ENCODE results near the gene GARIN5B. TPM values are rescaled to one million over a fixed set of nuclear protein-coding genes. Genes with fewer than 3 reads are reported as not detected.

GARIN5B gene
- total RNA-seq, 1 experiment from 2014 or later, result not detected

DNA sequence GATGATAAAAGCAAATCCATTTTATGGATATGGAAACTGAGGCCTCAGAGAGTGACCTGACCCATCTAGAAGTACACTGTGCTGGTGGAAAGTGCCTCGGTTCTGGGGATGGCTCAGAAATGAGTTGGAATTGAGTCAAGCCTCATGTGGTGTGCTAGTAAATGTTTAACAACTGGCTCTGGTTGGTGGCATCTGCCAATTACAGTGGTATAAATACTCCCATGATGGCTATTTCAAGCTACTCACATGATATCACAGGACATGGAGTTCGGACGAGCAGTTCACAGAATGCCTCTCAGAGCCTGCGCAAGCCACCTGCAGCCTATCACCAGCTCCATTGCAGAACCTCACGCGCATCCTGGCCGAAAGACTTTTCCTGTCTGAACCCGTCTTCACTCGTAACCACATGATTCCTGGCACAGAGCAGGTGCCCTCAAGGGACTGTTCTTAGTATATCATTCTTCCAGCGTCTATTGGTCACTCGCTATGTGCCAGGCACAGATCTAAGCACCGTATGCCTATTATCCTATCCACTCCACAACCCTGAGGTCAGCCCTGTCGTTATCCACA, 47.0 kb downstream of the GARIN5B start:
- H3K9me3 Mint-ChIP-seq, result no peaks in the 10 kb centered on the region
- peaks cover 8% of the 10 kb centered on the region for H3K4me1 Mint-ChIP-seq
- H3K4me3 Mint-ChIP-seq, result no peak overlapping the region
- CTCF ChIA-PET, result interaction anchor here (1.6 kb wide), 1 partner anchor 15 kb away, joined by 7 read pairs; no protein-coding TSS in a partner anchor
- ATAC-seq (no peak), DNase-seq (ENCODE audit: low spot score) (no peak)
- no peak overlapping the region for H3K27ac Mint-ChIP-seq
- POLR2A ChIA-PET, result interaction anchor here (0.6 to 0.7 kb wide), 2 partner anchors 33 to 61 kb away, joined by 6 read pairs; no protein-coding TSS in a partner anchor
- peaks cover 6% of the 10 kb centered on the region; the same call in 1 of the 2 replicates for H3K27me3 Mint-ChIP-seq (ENCODE audit: low read depth)
- H3K36me3 Mint-ChIP-seq, result no peaks in the 10 kb centered on the region
- TF ChIP-seq KAT7 (CRISPR knock-in tag; IDR thresholded peaks at IDR 0.05; ENCODE audit: borderline replicate concordance), result no peak
- no peak for TF ChIP-seq TP53 (CRISPR knock-in tag; IDR thresholded peaks at IDR 0.05)
- no peak for TF ChIP-seq GTF2I (CRISPR knock-in tag; conservative IDR thresholded peaks at IDR 0.05)
- no peak for TF ChIP-seq MAX (CRISPR knock-in tag; IDR thresholded peaks at IDR 0.05)
- TF ChIP-seq CBFB (CRISPR knock-in tag; IDR thresholded peaks at IDR 0.05; ENCODE audit: low read depth), result no peak
- no peak for TF ChIP-seq CREM (CRISPR knock-in tag; IDR thresholded peaks at IDR 0.05)
- TF ChIP-seq HMGA2 (CRISPR knock-in tag; IDR thresholded peaks at IDR 0.05), result no peak
- TF ChIP-seq TEAD4 (CRISPR knock-in tag; IDR thresholded peaks at IDR 0.05), result no peak
- TF ChIP-seq ZNF671 (CRISPR knock-in tag; IDR thresholded peaks at IDR 0.05), result no peak
- TF ChIP-seq NR1H2 (CRISPR knock-in tag; IDR thresholded peaks at IDR 0.05), result no peak
- TF ChIP-seq ZNF263 (CRISPR knock-in tag; IDR thresholded peaks at IDR 0.05; ENCODE audit: low read depth), result no peak
- TF ChIP-seq, protein P1, sequence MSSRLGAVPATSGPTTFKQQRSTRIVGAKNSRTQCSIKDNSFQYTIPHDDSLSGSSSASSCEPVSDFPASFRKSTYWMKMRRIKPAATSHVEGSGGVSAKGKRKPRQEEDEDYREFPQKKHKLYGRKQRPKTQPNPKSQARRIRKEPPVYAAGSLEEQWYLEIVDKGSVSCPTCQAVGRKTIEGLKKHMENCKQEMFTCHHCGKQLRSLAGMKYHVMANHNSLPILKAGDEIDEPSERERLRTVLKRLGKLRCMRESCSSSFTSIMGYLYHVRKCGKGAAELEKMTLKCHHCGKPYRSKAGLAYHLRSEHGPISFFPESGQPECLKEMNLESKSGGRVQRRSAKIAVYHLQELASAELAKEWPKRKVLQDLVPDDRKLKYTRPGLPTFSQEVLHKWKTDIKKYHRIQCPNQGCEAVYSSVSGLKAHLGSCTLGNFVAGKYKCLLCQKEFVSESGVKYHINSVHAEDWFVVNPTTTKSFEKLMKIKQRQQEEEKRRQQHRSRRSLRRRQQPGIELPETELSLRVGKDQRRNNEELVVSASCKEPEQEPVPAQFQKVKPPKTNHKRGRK (CRISPR knock-in tag; IDR thresholded peaks at IDR 0.05; ENCODE audit: borderline replicate concordance), result no peak
- no peak for TF ChIP-seq STAT6 (CRISPR knock-in tag; conservative IDR thresholded peaks at IDR 0.05; ENCODE audit: low read depth)

- no peaks in the 10 kb centered on the region for H3K9me3 Mint-ChIP-seq
- ChIA-PET POLR2A (no interaction called here), CTCF (interaction anchor here (2.2 to 4.1 kb wide), 2 partner anchors 13 to 25 kb away, joined by 8 to 18 read pairs; partner anchors contain the start of gene KMT5C)
- H3K36me3 Mint-ChIP-seq, result peaks cover 6% of the 10 kb centered on the region
- ATAC-seq, result no peak
- no peak overlapping the region; the same call in 1 of the 2 replicates for H3K27ac Mint-ChIP-seq
- H3K4me1 Mint-ChIP-seq, result no peaks in the 10 kb centered on the region; the same call in none of the 2 replicates
- H3K4me3 Mint-ChIP-seq, result no peak overlapping the region
- DNase-seq (ENCODE audit: low spot score), result no peak
- peaks cover 5% of the 10 kb centered on the region; the same call in 1 of the 2 replicates for H3K27me3 Mint-ChIP-seq (ENCODE audit: low read depth)
- TF ChIP-seq ZBTB43 (CRISPR knock-in tag; IDR thresholded peaks at IDR 0.05) (no peak), NFYB (CRISPR knock-in tag; conservative IDR thresholded peaks at IDR 0.05; ENCODE audit: low read depth) (no peak), ZNF416 (CRISPR knock-in tag; IDR thresholded peaks at IDR 0.05) (no peak), PRRX2 (CRISPR knock-in tag; IDR thresholded peaks at IDR 0.05) (no peak), AR (CRISPR knock-in tag; IDR thresholded peaks at IDR 0.05) (no peak), ZNF263 (CRISPR knock-in tag; IDR thresholded peaks at IDR 0.05; ENCODE audit: low read depth) (no peak), TEAD4 (CRISPR knock-in tag; IDR thresholded peaks at IDR 0.05) (no peak), ZNF219 (CRISPR knock-in tag; IDR thresholded peaks at IDR 0.05; ENCODE audit: borderline replicate concordance) (no peak), CBFB (CRISPR knock-in tag; IDR thresholded peaks at IDR 0.05; ENCODE audit: low read depth) (no peak), E2F5 (CRISPR knock-in tag; IDR thresholded peaks at IDR 0.05) (no peak), SP1 (CRISPR knock-in tag; conservative IDR thresholded peaks at IDR 0.05) (no peak), ZNF396 (CRISPR knock-in tag; IDR thresholded peaks at IDR 0.05; ENCODE audit: borderline replicate concordance) (no peak), ESRRA (CRISPR knock-in tag; IDR thresholded peaks at IDR 0.05; ENCODE audit: borderline replicate concordance) (no peak)
- TF ChIP-seq, protein P2, sequence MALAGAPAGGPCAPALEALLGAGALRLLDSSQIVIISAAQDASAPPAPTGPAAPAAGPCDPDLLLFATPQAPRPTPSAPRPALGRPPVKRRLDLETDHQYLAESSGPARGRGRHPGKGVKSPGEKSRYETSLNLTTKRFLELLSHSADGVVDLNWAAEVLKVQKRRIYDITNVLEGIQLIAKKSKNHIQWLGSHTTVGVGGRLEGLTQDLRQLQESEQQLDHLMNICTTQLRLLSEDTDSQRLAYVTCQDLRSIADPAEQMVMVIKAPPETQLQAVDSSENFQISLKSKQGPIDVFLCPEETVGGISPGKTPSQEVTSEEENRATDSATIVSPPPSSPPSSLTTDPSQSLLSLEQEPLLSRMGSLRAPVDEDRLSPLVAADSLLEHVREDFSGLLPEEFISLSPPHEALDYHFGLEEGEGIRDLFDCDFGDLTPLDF (CRISPR knock-in tag; IDR thresholded peaks at IDR 0.05), result no peak
Observed at GRCh38 chr19:55314396-55314795, 48.7 kb downstream of the GARIN5B start.

All from WTC11 (cell line).